SK-N-SH (cell line): ENCODE results near the gene AMIGO2.

Experiments
- GABPA ChIP-seq: IDR thresholded peaks from 2 replicates; pipeline ENCODE4 v1.4.0; 2012; ENCODE audit warnings: low read depth, mild to moderate bottlenecking
- MXI1 ChIP-seq: IDR thresholded peaks from 2 replicates; pipeline ENCODE4 v1.6.1; 2012; ENCODE audit warnings: mild to moderate bottlenecking, low read depth, low read length, improper control_type of control experiment
- REST ChIP-seq: IDR thresholded peaks from 2 replicates; pipeline ENCODE4 v1.6.1; 2012; ENCODE audit warnings: mild to moderate bottlenecking, low read depth, low read length, moderate library complexity
- SMC3 ChIP-seq: IDR thresholded peaks from 2 replicates; pipeline ENCODE4 v1.6.1; 2012; ENCODE audit warnings: low read depth, low read length, improper control_type of control experiment
- TF ChIP-seq, protein P1 (sequence below): fragments of 200-600 bp; sonication (generic); IDR thresholded peaks from 2 replicates; pipeline ENCODE4 v1.6.1; 2017; ENCODE audit warnings: antibody characterized with exemption, mild to moderate bottlenecking, moderate library complexity

- TF ChIP-seq REST (no peak), SMC3 (no peak), GABPA (no peak), MXI1 (no peak)
- TF ChIP-seq, protein P1, sequence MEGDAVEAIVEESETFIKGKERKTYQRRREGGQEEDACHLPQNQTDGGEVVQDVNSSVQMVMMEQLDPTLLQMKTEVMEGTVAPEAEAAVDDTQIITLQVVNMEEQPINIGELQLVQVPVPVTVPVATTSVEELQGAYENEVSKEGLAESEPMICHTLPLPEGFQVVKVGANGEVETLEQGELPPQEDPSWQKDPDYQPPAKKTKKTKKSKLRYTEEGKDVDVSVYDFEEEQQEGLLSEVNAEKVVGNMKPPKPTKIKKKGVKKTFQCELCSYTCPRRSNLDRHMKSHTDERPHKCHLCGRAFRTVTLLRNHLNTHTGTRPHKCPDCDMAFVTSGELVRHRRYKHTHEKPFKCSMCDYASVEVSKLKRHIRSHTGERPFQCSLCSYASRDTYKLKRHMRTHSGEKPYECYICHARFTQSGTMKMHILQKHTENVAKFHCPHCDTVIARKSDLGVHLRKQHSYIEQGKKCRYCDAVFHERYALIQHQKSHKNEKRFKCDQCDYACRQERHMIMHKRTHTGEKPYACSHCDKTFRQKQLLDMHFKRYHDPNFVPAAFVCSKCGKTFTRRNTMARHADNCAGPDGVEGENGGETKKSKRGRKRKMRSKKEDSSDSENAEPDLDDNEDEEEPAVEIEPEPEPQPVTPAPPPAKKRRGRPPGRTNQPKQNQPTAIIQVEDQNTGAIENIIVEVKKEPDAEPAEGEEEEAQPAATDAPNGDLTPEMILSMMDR, result no peak
Observed at GRCh38 chr12:47033081-47033480, 46.7 kb downstream of the AMIGO2 start.
